HUDEP-2 (cell line): ENCODE measurements around the gene ARHGAP32.

Source experiments
- DNase-seq, 76 experiments: peaks; one replicate each; lab custom pipeline; 2025; ENCODE audit not compliant: unreplicated experiment in 76 of 76; lab: John Stamatoyannopoulos, UW

ARHGAP32 gene

GRCh38 chr11:128963744-128964325, 228.3 kb downstream of the ARHGAP32 start:
- DNase-seq = no peak

DNA sequence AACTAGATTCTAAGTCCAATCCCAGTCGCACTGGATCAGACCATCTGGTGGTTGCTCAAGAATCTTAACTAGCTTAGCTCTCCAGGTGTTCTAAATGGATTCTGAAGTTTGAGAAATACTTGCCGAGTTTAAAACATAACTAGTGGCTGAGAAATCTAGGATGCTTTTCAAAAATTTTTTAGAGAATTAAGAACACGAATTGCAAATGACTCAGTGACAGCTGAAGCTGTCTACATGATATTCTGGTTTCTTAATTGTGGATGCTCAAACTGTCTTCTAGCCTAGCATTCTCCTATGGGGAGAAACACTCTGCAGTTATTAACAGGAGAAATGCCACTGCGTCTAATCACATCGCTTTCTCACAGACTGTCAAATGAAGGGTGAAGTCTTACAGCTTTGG, 229.2 kb downstream of the ARHGAP32 start:
- no peak for DNase-seq

DNA sequence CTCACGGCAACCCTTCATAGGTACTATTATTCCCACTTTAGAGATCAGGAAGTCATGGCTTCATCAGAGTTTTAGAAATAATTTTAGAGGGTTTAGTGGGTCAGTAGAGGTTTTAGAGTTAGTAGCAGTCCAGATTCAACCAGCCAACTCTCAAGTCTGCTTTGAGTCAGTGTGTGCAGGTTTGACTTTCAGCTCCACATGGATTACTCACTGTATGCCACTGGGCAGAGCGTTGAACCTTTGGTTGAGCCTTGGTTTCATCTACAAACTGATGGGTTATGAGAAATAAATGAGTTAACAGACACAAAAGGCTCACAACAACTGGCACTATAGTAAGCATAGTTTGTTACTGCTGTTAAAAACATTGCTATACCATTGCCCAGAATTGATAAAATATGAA, 230.5 kb downstream of the ARHGAP32 start:
- DNase-seq = no peak

- no peak for DNase-seq
Observed at GRCh38 chr11:128957202-128957482, 235.0 kb downstream of the ARHGAP32 start.

GRCh38 chr11:128956401-128957201, 235.5 kb downstream of the ARHGAP32 start:
- DNase-seq = peak in 24 of 76 experiments; percentile 1 to 51 (median 17)

DNA sequence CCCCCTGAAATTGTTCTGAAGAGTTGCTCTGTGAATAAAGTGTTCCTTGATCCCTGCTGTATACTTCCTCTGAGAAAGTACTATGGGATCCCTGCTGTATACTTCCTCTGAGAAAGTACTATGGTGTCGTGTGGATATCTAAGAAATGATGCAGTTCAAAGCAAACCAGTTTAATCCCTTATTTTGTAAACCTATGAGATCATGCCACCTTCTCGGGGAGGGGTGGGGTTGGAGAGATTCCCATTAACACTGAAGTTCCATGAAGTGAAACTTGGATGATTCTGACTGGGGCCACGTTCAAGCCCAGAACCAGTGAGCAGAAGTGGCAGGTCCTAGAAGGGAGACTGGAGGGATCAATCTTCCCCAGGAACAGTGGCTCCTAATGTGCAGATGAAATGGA, 236.5 kb downstream of the ARHGAP32 start:
- no peak for DNase-seq

GRCh38 chr11:128953151-128953550, 239.0 kb downstream of the ARHGAP32 start:
- no peak for DNase-seq

DNA sequence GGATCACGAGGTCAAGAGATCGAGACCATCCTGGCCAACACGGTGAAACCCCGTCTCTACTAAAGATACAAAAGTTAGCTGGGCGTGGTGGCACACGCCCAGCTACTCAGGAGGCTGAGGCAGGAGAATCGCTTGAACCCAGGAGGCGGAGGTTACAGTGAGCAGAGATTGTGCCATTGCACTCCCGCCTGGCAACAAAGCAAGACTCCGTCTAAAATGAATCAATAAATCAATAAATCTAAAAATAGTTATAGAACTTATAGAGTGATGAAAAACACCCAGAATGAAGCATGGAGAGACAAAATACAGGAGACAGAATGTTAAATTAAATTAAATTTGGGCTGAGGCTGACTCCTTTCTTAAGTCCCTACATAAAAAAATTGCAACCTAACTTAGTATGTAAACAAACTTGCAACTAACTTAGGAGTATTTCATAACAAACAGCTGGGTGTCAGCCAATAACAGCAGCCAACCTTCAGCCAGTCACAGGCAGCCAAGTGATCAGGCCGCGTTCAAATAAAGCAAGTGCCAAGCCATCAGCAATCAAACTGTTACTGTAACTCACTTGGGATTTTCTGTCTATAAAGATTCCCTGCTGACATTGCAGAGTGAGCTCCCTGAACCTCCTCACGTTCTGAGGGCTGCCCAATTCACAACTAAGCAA, 242.2 kb downstream of the ARHGAP32 start:
- no peak for DNase-seq

DNA sequence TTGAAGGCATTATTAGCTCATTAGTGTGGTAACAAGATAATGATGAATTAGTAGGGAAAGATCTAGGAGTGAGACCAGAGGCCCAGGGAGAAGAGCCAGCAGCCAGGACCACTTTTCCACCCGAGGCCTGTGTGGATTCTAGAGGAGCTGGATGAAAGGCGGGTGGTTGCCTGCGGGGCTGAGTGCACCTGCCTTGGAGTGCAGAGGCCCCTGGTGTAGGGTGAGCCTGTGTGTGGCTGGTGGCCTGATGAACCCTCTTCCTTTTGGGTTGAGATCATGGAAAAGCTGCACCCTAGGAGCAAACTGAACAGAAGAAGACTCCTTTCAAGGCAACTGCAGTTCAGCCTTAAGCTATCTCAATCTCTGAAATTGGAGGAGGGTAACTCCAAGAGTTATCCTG, 243.5 kb downstream of the ARHGAP32 start:
- DNase-seq = no peak

GRCh38 chr11:128947773-128948172, 244.4 kb downstream of the ARHGAP32 start:
- DNase-seq = no peak

DNA sequence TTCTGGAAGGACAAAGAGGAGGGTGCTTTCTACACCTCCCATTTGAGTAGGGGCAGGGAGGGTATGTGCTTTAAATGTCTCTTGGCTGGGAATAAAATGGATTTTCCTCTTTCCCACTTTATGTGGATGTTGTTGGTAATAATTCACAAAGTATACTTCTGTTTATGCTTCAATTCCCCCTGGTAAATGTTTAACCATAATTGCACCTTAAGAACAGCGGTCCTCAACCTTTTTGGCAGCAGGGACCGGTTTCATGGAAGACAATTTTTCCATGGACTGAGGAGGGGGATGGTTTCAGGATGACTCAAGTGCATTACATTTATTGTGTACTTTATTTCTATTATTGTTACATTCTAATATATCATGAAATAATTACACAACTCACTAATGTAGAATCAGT, 245.5 kb downstream of the ARHGAP32 start:
- DNase-seq = no peak

GRCh38 chr11:128943428-128943976, 248.6 kb downstream of the ARHGAP32 start:
- DNase-seq = no peak

DNA sequence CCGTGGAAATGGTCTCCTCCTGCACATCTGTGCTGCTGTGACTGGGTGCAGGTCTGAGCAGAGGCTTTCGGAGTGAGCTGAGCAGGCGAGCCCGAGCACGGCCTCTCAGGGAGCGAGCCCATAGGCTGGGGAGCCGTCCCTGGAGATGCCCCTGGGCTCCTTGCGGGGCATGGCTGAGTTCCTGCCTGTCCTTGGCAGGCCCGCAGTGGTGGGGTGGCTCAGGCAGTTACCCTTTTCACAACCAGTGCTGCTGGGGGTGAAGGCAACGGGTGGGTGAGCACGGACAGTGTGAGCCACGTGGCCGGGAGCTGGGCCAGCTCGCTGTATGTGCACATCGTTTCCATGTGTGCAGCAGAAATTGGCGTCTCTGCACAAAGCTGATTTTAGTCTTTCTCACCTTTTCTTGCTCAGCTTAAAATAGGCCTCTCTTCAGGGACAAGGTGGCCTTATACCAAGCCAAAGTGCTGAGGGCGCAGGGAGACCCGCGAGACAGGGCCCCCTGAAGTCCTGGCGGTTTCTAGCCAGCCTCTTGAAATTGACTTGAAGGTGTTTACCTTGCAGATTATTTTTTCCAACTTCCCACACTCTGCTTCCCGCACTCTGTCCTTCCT, 249.2 kb downstream of the ARHGAP32 start, which contains the start of gene TP53AIP1:
TSS of gene TP53AIP1 (minus strand) at position 55 of the 611 bp plus-strand sequence. CDS start 5,053 bp downstream, outside the sequence.
- DNase-seq = no peak

GRCh38 chr11:128942272-128942612, 249.9 kb downstream of the ARHGAP32 start:
- no peak for DNase-seq

GRCh38 chr11:128941573-128942271, 250.4 kb downstream of the ARHGAP32 start:
- DNase-seq = no peak

- no peak for DNase-seq
Observed at GRCh38 chr11:128941110-128941509, 251.0 kb downstream of the ARHGAP32 start.

- DNase-seq = no peak
Observed at GRCh38 chr11:128940603-128941002, 251.5 kb downstream of the ARHGAP32 start.

DNA sequence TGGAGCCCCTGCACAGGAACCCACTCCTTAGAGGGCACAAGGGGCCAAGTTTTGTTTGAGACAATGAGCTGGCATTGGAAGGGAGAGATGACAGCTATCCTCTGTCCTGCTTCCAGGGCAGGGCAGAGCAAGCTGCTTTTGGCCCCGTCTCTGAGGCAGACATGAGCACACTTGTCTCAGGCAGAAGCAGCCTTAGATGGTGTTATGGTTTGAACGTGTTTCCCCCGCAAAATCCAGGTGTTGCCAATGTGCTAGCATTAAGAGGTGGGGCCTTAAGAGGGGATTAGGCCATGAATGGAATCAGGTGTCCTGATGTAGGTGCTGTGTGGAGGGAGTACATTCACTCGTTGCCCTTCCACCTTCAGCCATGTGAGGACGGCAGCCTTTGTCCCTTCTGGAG, 252.0 kb downstream of the ARHGAP32 start:
- no peak for DNase-seq

- DNase-seq = no peak
Observed at GRCh38 chr11:128939591-128939990, 252.5 kb downstream of the ARHGAP32 start.

GRCh38 chr11:128938156-128938885, 253.8 kb downstream of the ARHGAP32 start:
- no peak for DNase-seq
